ENCODE results near the gene HIVEP3.
"Not testable (repeated sequence)": the region's sequence is repeated elsewhere in the genome, so short reads cannot be mapped to it uniquely, and the experiment has no call there.

HIVEP3 gene

GRCh38 chr1:41714638-41715389 lies 203.9 kb downstream of the HIVEP3 start:
- DNase-seq (ENCODE audit: low read depth in 2 of 2, low spot score in 1 of 2): no peak

GRCh38 chr1:41713557-41714327 lies 205.0 kb downstream of the HIVEP3 start:
- no peak for DNase-seq (ENCODE audit: low read depth in 2 of 2, low spot score in 1 of 2)

DNA sequence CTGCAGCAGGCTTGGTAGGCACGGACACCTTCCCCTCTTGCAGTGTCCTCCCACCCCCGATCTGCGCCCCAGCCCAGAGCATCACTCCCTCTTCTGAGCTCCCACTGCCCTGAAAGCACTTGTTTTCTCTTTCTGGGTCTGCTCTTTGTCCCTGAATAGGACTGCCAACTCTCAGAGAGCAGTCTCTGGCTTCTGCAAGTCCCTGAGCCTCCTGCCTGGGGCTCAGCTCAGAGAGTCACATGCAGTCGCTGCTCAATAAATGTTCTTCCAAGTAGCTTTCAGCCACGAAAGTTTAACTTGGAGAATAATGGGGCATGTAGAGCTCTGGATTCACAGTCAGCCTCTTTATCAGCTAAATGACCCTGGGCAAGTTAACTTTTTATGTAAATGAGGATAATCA lies 205.6 kb downstream of the HIVEP3 start:
- no peak for DNase-seq (ENCODE audit: low read depth in 2 of 2, low spot score in 1 of 2)

DNA sequence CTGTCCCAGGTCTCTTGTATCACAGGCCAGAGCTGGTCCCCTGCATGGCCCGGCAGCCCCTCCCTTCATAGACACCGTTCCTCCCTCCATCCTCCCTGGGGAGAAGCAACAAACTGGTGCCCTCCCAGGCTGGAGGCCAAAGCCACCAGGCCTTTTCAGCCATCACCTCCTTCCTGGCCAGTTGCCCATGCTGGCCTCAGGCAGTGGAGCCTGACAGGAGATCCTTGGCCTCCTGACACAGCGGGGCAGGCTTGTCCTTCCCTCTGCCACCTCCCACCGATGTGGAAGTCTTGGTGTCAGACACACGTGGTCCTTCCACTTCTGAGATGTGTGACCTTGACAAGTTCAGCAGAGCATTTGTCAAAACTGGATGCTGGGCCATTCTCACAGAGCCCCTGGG lies 206.0 kb downstream of the HIVEP3 start:
- no peak for DNase-seq (ENCODE audit: low read depth in 2 of 2, low spot score in 1 of 2)

- no peak for DNase-seq (ENCODE audit: low read depth in 2 of 2, low spot score in 1 of 2)
Measured at GRCh38 chr1:41712081-41712480, 206.6 kb downstream of the HIVEP3 start.

GRCh38 chr1:41711581-41711980 lies 207.1 kb downstream of the HIVEP3 start:
- no peak for DNase-seq (ENCODE audit: low read depth in 2 of 2, low spot score in 1 of 2)

DNA sequence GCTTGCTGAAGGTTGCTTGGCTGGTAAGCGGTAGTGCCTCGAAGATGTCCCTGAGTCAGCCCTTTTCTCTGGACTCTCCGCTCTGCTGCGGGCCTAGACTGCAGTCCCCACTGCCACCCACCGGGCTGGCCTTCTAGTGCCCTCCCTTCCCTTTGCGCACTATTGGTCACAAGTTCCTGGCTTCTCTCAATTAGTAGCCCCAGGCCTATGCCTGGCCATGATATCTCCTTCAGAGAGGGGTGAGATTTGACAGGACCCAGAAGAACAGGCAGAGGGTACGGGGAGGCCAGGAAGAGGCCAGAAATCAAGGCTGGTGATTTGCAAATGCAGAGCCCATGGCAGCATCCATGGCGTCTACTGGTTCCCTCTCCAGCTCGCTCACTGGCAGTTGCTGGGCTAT lies 207.7 kb downstream of the HIVEP3 start:
- no peak for DNase-seq (ENCODE audit: low read depth in 2 of 2, low spot score in 1 of 2)

- DNase-seq (ENCODE audit: low read depth in 2 of 2, low spot score in 1 of 2): no peak
Measured at GRCh38 chr1:41709873-41710272, 208.8 kb downstream of the HIVEP3 start.

- DNase-seq (ENCODE audit: low read depth in 2 of 2, low spot score in 1 of 2): no peak
Measured at GRCh38 chr1:41709331-41709730, 209.4 kb downstream of the HIVEP3 start.

- DNase-seq (ENCODE audit: low read depth in 2 of 2, low spot score in 1 of 2): no peak
Measured at GRCh38 chr1:41708332-41708731, 210.4 kb downstream of the HIVEP3 start.

GRCh38 chr1:41707793-41708192 lies 210.9 kb downstream of the HIVEP3 start:
- no peak for DNase-seq (ENCODE audit: low read depth in 2 of 2, low spot score in 1 of 2)

DNA sequence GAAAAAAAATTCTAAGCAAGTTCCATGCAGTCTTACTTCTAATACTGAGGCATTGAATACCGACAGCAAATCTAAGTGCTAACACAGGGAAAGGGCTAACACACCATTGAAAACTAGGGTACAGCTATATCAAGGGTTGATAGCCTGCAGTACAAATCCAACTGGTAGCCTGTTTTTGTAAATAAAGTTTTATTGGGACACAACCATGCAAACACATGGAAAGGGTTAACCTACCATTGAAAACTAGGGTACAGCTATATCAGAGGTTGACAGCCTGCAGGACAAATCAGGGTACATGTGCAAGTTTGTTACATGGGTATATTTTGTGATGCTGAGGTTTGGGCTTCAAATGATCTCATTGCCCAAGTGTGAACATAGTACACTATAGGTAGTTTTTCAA lies 212.9 kb downstream of the HIVEP3 start:
- no peak for DNase-seq (ENCODE audit: low read depth in 2 of 2, low spot score in 1 of 2)

GRCh38 chr1:41704196-41704595 lies 214.5 kb downstream of the HIVEP3 start:
- no peak for DNase-seq (ENCODE audit: low read depth in 2 of 2, low spot score in 1 of 2)

- DNase-seq (ENCODE audit: low read depth in 2 of 2, low spot score in 1 of 2): no peak
Measured at GRCh38 chr1:41702771-41703170, 216.0 kb downstream of the HIVEP3 start.

DNA sequence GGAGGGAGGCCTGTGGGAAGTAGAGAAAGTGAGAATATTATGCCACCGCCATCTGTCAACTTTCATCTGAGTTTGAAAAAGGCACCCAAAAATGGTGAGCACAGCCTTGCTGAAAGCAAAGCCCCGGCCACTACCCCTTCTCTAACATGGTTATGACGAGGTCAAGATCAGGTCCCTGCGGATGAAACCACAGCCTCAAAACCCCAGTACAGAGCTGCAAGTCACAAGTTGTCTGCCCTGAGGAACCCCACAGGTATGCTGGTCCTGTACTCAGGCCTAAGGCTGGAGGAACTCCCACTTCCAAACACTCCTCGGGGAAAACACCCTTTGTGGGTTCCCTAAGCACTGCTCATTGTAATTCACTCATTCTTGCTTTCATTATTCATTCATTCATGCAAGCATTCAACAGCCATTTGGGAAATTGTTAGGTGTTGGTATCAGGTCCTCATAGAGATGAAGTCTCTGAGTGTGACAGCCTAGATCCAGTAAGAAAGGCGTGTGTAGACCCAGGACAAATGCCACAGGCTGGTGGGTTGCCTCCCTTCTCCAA lies 217.7 kb downstream of the HIVEP3 start:
- DNase-seq (ENCODE audit: low read depth in 2 of 2, low spot score in 1 of 2): no peak

DNA sequence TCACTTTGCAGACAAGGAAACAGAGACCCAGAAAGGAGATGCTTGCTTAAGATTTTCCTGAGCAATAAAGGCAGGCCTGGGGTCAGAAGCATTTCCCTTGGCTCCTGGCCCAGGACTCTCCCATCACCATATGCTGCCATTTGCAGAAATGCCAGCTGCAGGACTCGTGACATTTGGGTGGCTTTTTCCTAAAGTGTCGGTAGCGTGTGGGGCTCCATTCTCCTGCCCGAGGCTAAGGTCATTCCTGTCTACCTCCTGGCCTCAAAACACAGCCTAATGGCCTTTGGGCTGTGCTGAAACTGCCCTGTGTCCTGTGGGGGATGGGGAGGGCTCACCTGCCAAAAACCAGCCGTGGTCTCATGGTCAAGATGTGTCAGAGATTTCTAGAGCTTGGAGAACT lies 218.1 kb downstream of the HIVEP3 start:
- no peak for DNase-seq (ENCODE audit: low read depth in 2 of 2, low spot score in 1 of 2)

- no peak for DNase-seq (ENCODE audit: low read depth in 2 of 2, low spot score in 1 of 2)
Measured at GRCh38 chr1:41699861-41700248, 218.9 kb downstream of the HIVEP3 start.

- DNase-seq (ENCODE audit: low read depth in 2 of 2, low spot score in 1 of 2): no peak
Measured at GRCh38 chr1:41698916-41699860, 219.5 kb downstream of the HIVEP3 start.

DNA sequence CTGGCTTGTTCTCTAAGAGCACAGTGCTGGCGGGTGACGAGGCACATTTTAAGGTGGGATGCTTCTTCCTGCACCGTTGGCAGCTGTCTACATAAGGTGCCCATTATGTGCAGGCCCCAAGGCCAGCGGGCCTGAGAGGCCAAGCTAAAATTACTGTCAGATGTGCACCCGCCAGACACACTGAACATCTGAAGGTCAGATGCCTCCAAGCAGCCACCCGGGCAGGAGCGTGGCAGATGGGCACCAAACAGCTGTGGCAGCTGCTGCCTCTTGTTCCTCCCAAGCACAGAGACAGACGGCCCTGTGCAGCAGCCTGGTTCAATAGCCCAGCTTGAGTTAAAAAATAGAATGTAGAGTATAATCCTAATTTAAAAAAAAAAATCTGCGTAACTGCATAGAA lies 222.3 kb downstream of the HIVEP3 start:
- no peak for DNase-seq (ENCODE audit: low read depth in 2 of 2, low spot score in 1 of 2)

- DNase-seq (ENCODE audit: low read depth in 2 of 2, low spot score in 1 of 2): no peak
Measured at GRCh38 chr1:41695118-41695745, 223.5 kb downstream of the HIVEP3 start.

- DNase-seq (ENCODE audit: low read depth in 2 of 2, low spot score in 1 of 2): not testable (repeated sequence)
Measured at GRCh38 chr1:41691966-41692365, 226.8 kb downstream of the HIVEP3 start.

Measured in stimulated activated CD8-positive, alpha-beta memory T cell treated with anti-CD3 and anti-CD28 coated beads, Interleukin-4, amount 100 ng/mL, for 4 hours (primary cell).